HG02571 (cell line): Measurements from ENCODE around the gene LYPD4.

ENCODE experiments used
- ATAC-seq: cut with Tn5 transposase; IDR thresholded peaks from one replicate; pipeline ENCODE4 v1.9.1; 2021; ENCODE audit warnings: mild to moderate bottlenecking, moderate library complexity; ENCODE audit not compliant: unreplicated experiment

LYPD4 gene

DNA sequence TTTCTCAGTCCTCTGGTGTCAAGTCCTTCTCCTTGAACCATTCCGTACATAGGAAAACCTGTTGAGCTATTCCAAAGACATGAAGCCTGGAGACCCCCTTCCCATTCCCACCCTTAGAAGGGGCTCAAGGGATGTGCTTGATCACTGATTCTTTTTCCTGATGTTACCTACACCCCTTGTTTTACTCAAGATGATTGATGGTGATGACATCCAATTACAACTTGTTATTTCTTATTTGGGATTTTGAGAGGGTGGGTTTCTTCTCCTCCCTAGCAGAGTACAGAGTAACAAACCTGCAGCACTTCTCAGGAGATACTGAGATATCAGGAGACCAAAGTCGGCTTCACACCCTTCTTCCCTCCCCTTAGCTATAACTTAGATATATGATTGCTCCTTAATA lies 8.9 kb upstream of the LYPD4 start:
- ATAC-seq: no peak

DNA sequence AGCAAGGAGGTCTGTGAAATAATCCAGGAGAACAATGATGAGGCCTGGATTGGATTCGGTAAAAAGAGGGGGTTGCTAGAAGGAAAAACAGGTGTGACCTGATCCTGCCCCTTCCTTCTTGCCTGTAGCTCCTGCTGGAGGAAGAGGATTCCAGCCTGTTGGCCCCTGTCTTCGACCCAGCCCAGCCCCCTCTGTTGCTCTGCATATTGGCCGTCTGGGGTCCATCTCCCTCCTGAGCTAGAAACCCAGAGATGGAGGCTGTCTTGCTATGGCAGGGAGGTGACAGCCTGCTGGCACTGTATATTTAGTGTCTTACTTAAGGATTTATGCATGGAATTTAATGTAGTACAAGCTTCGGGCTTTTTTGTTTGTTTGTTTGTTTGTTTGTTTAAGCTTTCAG lies 7.0 kb upstream of the LYPD4 start:
- no peak for ATAC-seq

DNA sequence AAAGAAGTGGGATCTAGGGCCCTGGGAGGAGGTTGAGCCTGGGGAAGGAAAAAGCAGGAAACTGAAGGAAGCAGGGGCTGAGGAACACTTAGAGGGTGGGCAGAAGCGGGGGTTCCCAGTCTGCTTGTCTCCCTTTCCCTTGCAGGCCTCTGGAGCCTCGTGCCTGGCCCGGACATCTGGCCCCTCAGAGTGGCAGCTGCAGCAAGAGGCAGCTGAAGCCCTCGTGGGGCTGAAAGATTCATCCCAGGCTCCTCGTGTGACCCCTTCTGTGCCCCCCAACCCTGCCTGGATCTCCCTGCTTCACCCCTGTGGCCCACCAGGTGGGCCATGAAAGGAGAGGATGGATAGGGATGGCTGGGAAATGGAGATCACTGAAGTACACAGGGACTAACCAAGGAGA lies 5.9 kb upstream of the LYPD4 start:
- ATAC-seq: no peak

DNA sequence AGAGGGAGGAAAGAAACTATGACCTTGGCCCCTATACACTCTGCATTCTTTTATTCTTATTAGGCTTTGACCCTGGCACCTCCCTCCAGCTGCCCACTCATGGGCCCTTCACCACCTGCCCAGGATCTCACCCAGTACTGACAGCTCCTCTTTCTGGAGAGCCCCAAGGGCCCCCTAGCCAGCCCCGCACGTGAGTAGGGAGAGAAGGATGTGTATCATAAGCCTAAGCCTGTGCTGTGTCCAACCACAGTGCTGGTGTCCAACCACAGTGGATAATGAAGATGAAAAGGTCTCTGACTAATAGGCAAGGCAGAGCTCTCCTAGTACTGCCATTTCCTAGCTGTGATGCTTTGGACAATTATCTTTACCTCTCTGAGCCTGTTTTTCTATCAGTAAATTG lies 4.6 kb upstream of the LYPD4 start:
- ATAC-seq: no peak

DNA sequence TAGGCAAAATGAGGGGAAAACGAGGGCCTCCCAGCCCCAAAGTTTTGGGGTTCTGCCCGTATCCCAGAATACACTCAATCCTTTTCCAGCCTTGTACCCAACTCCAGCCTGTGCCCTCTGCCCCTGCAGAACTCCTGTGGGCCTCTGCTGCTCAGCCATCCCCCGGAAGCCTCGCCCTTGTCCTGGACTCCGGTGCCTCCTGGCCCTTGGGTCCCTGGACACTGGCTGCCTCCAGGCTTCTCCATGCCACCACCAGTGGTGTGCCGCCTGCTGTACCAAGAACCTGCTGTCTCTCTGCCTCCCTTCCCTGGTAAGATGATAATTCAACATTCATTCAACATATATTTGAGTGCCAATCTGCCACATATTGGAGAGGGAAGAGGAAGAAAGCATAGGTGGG lies 4.2 kb upstream of the LYPD4 start:
- no peak for ATAC-seq

DNA sequence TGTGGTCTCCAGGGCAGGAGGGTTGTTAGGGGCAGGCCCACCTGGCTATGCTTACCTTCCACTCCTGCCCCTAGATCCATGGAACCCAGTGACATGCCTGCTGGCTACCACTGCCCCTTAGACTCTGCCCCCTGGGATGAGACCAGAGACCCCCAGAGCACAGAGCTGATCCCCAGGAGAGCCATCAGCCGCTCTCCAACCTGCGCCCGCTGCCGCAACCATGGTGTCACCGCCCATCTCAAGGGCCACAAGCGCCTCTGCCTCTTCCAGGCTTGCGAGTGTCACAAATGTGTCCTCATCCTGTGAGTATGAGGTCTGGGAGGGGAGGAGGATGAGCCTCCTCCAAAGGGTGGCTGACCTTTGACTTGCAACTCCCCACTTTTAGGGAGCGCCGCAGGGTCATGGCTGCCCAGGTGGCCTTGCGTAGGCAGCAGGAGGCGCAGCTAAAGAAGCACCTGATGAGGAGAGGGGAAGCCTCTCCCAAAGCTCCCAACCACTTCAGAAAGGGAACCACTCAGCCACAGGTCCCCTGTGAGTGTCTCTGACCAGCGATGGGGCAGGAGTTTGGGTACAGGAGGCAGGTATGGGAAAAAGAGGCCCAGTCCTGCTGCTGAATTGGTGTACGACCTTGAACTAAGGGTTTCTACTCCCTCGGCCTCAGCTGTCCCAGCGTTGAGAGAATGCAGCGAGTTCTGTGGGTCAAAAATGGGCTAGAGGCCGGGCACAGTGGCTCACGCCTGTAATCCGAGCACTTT lies 3.0 kb upstream of the LYPD4 start:
- ATAC-seq: no peak

DNA sequence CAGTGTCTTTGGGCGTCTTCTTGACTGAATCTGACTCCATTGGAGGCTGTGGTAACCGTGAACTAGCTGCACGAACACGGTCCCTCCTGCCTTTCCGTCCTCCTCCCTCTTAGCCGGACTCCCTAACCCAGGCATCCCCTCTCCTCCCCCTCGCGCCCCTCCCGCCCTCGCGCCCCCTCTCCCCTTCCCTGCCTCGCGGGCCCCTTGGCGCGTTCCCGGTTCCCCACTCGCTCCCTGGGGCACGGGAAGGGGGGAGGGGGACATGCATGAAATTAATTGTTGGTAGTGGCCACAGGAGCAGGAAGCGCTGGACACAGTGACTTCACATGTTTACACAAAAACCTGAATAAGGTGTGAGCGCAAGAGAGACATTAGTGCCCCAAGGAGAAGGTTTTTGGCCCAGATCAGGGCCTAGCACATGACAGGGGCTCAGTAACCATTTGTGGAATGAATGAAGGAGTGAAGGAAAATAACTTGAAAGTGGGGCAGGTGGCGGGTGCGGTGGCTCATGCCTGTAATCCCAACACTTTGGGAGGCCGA lies 638 bp upstream of the LYPD4 start:
- no peak for ATAC-seq

DNA sequence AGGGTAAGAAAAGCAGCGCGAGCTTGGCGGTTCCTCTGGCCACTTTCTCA lies 343 bp upstream of the LYPD4 start, which contains the start of gene DMRTC2:
DMRTC2 (plus strand) TSS at position 42 of the 50 bp plus-strand sequence. CDS start 2,387 bp downstream, outside the sequence.
- no peak for ATAC-seq

DNA sequence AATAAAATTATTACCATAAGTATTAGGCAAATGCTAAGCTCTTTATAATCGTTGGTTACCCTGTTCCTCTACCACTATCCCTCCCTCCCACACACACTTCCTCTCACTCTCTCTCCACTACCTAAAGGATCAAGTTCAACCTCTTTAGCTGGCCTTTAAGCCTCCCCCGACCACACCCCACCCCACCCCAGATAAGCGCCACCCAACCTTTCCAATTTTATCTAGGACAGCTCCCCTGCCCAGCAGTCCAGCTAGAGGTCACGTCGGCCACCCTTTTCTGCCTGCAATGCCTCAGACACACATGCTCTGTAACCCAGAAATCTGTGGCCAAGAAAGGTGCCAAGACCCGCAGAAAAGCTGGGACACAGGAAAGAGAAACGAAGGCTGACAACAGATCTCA lies 1.1 kb downstream of the LYPD4 start:
- ATAC-seq: no peak

DNA sequence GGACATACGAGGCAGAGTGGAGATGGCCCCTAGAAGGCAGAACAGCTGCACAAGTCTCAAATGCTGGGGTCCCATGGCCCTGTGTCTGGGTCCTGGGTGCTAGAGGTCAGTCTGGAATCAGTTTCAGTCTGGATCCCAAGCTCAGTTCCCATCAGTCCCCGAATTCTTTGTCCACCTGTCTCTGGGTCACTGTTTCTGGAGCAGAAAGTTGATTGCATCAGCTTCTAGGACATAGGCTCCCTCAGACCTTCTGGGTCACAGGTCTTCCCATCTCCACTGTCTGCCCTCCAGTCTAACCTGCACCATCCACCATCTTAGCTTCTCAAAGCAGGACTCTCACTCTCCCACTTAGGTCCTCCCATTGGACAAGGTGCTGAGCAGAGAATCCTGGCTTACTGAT lies 5.3 kb downstream of the LYPD4 start:
- ATAC-seq: no peak

DNA sequence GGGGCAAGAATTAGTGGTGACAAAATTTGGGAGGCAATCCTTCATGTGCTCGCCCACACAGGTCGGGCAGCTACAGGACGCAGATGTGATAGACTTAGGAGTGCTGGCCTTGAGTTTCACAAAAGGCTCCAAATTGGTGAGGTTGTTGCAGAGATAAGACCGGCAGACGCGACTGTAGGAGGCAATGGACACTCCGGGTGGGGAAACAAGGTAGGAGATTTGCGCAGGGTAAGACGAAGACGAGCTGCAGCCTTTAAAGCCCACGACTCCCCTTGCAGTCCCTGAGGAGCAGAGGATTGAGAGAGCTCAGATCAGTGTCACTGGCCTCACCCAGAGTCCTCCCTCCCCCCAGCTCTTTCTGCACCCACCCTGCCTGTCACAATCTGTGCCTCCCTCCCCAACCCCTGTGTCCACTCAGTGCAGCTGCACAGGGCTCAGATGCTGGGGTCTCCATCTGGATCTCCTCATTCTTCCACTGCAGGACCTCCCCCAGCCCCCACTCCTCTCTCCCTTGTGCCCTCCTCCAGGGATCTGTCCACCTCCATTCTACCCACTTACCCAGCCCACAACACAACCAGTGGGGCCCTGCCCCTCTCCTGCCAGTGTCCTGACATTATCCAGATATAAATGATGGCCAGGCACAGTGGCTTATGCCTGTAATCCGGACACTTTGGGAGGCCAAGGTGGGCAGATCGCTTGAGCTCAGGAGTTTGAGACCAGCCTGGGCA lies 6.3 kb downstream of the LYPD4 start:
- no peak for ATAC-seq

DNA sequence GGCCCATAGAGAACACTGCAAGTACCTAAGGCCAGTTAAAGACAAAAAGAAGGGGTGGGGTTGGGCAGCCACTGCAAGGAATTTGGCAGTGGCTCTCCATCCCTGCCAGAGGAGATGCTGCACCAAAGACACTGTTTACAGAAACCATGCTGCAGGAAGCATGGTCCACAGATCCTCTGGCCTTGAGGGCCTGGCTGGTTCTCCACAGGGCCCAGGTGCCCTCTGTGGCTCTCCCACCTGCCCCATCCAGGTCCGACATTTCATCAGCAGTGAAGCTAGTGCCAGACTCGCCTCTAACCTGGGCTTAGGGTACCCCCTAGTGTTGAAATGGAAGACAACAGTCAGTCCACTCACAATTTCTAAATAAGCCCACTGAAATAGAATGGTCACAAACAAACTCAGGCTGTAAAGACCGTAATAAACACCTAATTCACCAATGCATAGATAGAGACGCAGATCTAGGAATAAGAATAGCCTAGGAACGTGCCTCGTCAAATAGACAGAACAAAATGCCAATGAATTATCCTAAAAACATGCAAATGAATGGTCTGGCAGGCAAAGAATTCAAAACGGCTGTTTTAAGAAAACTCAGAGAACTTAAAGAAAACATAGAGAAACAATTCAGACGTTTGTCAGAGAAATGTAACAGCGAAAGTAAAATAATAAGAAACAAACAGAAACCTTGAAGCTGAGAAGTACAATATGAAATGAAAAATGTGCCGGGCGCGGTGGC lies 23.3 kb downstream of the LYPD4 start:
- no peak for ATAC-seq

DNA sequence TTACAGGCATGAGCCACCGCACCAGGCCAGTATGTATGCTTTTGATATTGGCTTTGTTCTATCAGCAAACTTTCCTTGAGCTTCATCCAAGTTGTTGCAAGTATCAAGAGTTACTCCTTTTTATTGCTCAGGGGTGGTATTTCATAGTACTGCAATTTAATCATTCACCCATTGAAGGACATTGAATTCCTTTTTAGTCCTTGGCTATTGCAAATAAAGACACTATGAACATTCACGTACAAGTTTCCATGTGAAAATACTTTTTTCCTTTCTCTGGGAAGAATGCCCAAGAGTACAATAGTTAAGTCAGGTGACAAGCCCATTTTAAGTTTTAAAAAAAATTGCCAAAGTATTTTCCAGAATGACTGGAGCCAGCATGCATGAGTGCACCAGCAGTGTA lies 27.7 kb downstream of the LYPD4 start:
- no peak for ATAC-seq

DNA sequence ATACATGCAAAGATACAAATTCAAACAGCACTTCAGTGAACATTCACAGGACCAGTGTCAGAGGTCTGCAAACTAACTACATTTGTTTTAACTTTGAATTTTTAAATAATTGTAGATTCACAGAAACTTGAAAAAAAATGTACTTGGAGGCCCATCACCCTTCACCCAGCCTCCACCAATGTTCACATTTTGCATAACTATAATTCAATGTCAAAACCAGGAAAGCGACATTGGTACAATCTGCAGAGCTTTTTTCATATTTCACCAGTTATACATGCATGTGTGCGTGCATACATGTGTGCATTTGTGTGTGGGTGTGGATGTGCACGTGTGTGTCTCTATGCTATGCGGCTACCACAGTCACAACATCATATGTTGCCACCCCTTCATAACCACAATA lies 29.2 kb downstream of the LYPD4 start:
- no peak for ATAC-seq

DNA sequence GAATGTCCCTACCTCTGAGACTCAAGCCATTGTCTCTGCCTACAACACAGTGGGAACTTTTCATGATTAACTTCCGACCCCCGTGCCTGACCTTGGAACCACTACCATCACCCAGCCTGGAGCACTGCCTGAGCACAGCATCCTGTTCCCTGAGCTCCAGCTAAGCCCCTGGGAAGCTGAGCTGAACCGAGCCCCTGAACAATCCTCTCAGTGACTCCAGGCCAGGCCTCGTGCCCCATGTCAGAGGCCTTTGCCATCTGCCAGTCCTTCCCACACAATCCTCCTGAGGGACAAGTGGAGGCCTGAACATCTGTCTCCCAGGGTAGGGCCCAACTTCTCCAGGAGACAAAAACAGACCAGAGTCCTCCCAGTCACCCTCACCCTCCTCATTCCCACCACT lies 30.6 kb downstream of the LYPD4 start:
- no peak for ATAC-seq

DNA sequence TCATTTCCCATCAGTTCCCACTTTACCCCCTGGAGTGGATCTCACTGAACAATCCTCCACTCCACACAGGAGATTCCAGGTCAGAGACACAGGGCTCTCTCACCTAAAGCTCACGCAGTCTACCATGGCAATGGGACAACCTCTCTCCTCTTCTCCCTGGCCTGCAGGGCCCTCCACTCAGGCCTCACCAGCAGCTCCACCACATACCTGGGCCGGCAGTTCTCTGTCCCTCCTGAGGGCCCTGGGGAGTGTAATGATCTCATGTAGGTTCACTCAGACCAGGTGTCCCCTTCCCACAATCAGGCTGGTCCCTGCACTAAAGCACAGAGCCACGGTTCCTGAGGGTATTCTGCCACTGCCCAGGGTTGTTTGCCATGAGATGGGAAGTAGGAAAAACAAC lies 32.5 kb downstream of the LYPD4 start:
- ATAC-seq: no peak

DNA sequence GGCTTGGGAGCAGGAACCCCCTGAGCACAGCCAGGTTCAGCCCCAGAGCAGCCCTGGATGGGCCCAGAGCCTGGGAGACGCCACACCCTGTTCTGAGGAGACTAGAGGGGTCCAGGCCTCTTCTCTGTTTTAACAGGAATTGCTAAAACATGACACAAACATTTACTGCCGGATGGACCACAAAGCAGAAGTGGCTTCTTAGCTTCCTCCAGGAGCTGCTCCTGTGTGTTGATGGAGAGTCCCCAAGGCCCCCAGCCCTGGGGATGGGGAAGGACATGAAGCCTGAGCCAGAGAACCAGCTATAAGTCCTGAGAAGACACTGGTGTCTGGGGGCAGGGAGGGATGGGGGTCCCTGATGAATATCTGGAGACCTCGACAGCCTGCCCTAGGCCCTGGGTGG lies 33.4 kb downstream of the LYPD4 start:
- ATAC-seq: no peak

DNA sequence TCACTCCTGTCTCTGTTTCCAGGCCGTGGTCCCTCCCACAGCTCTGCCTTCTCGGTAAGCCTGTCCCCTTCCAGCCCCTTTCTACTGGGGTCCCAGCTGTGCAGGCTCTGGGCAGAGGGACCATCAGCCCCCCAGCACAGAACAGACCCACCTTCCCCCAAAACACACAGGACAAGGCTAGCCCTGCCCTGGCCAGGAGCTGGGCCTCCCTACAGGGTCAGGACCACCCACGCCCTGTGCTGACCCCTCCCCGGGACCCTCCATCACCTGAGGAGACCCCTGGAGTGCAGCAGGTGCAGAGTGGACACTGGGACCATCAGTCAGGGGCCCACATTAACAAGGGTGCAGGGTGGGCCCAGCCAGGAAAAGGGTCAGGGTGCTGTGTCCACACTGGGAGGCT lies 34.2 kb downstream of the LYPD4 start:
- no peak for ATAC-seq

DNA sequence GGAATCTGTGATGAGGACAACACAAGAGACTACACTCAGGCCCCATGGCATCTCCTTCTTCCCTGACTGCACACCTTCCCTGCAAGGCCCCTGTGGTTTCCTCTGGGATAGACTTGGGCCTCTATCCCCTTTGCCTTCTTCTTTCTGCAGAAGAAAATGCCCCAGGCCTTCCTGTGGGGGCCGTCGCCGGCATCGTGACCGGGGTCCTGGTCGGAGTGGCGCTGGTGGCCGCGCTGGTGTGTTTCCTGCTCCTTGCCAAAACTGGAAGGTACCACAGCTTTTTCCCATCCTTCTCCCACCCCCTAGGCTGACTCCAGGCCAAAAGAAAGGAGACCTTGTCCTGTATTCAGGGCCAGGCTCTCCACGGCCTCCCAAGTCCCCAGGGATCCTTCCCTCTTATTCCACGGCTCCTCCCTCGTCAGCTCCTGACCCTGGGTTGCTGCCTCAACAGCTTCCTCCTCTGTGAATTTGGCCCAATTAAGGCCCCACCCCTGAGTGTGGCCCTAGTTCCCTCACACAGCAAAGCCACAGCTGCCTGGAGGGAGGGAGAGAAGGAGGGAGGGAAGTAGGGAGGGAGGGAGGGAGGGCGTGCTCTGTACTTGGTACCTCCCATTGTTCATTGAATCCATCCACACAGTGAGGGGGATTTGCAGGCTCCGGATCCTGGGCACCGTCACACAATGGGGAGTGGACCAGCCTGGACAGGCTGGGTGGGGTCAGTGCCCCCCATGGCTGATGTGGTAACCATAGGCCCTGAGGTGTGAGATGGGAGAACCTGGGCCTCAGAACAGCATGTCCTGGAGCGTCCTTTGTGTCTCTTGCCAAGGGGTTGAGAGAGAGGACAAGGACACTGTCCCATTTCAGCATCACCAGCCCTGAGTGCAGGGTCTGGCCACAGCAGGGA lies 35.6 kb downstream of the LYPD4 start:
- no peak for ATAC-seq

DNA sequence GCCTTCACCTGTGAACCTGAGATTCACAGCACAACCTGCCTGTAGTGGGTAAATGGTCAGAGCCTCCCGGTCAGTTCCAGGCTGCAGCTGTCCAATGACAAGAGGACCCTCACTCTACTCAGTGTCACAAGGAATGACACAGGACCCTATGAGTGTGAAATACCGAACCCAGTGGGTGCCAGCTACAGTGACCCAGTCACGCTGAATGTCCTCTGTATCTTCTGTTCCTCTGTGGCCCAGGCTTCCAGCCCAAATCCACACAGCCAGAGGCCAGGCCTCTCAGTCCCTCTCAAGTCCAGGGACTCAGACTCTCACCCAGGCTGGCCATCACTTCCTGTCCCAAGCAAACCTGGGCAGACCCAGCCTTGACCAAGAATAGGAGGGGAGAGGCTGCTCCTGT lies 37.3 kb downstream of the LYPD4 start:
- no peak for ATAC-seq

DNA sequence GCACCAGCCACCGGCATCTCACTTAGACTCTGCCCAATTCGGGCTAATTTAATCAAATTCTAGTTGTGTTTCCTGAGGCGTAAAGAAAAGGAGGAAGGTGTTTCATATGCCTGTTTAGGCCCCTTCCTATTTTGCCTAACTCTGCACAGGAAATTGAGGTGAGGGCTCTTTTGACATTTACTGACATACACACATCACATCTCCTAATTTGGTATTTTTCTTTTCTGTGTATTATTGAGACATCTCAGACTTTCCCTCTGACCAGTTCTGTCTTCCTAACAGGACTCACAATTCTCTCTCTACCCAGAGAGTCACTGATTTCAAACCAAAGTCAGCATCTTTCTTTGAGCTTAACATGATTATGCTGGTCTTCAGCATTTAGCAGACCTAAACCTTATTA lies 40.1 kb downstream of the LYPD4 start:
- no peak for ATAC-seq
